ENCODE results near the gene OR5M11. TPM values are rescaled to one million over a fixed set of nuclear protein-coding genes. Genes with fewer than 3 reads are reported as not detected.

OR5M11 gene
- polyA plus RNA-seq, 6 donors from 2014 or later: not detected

Other genes starting within 250 kb of the OR5M11 start
- gene OR8K3, start 228.1 kb downstream of the OR5M11 start, polyA plus RNA-seq (ENCODE audit: low read depth in 6 of 6): not detected
- gene OR8K1, start 197.2 kb downstream of the OR5M11 start, polyA plus RNA-seq (ENCODE audit: low read depth in 6 of 6): not detected
- gene OR8J1, start 189.0 kb downstream of the OR5M11 start, polyA plus RNA-seq (ENCODE audit: low read depth in 6 of 6): not detected
- not detected for gene OR8U1, start 167.6 kb downstream of the OR5M11 start, polyA plus RNA-seq (ENCODE audit: low read depth in 6 of 6)
- gene OR5AL1, start 130.6 kb downstream of the OR5M11 start, polyA plus RNA-seq (ENCODE audit: low read depth in 6 of 6): not detected
- gene OR5M3, start 69.9 kb downstream of the OR5M11 start, polyA plus RNA-seq (ENCODE audit: low read depth in 6 of 6): not detected
- not detected for gene OR5M8, start 51.9 kb downstream of the OR5M11 start, polyA plus RNA-seq (ENCODE audit: low read depth in 6 of 6)
- gene OR5M10, start 34.5 kb upstream of the OR5M11 start, polyA plus RNA-seq (ENCODE audit: low read depth in 6 of 6): not detected
- not detected for gene OR5M1, start 71.6 kb upstream of the OR5M11 start, polyA plus RNA-seq (ENCODE audit: low read depth in 6 of 6)
- gene OR5AP2, start 99.2 kb upstream of the OR5M11 start, polyA plus RNA-seq (ENCODE audit: low read depth in 6 of 6): not detected
- gene OR5AR1, start 120.4 kb upstream of the OR5M11 start, polyA plus RNA-seq (ENCODE audit: low read depth in 6 of 6): not detected
- gene OR9G1, start 155.8 kb upstream of the OR5M11 start, polyA plus RNA-seq (ENCODE audit: low read depth in 6 of 6): not detected
- not detected for gene OR9G4, start 205.4 kb upstream of the OR5M11 start, polyA plus RNA-seq (ENCODE audit: low read depth in 6 of 6)

Measured in naive B cell (primary cell).